Measurements from ENCODE around the gene FRAT2.
A peak's percentile ranks its signal among the peaks of the same experiment; 100 is the strongest.
"Not testable (repeated sequence)": the region's sequence is repeated elsewhere in the genome, so short reads cannot be mapped to it uniquely, and the experiment has no call there.

FRAT2 gene

GRCh38 chr10:97356318-97356914 is 21.9 kb upstream of the FRAT2 start:
- DNase-seq (ENCODE audit: low spot score): peak; percentile 47

GRCh38 chr10:97355571-97355975 is 21.0 kb upstream of the FRAT2 start:
- DNase-seq (ENCODE audit: low spot score): peak; percentile 33

GRCh38 chr10:97353945-97354344 is 19.4 kb upstream of the FRAT2 start:
- no peak for DNase-seq (ENCODE audit: low spot score)

GRCh38 chr10:97349752-97350513 is 15.4 kb upstream of the FRAT2 start:
- no peak for DNase-seq (ENCODE audit: low spot score)

DNA sequence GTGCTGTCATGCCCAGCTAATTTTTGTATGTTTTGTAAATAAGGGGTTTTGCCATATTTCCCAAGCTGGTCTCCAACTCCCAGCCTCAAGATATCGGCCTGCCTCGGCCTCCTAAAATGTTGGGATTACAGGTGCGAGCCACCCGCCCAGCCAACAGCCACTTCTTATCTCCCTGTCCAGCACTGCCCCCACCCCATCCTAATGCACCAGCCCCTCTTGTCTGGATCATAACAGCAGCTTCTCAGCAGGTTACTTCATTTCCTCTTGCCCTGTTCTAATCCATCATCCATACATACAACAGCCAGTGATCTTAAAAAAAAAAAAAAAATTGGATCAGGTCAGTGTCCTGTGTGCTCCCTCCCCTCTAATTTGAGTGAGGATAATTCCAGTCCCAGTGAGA is 12.8 kb upstream of the FRAT2 start:
- DNase-seq (ENCODE audit: low spot score): no peak

- not testable (repeated sequence) for DNase-seq (ENCODE audit: low spot score)
Measured at GRCh38 chr10:97343664-97344063, 9.1 kb upstream of the FRAT2 start.

GRCh38 chr10:97341416-97341815 is 6.9 kb upstream of the FRAT2 start:
- no peak for DNase-seq (ENCODE audit: low spot score)

DNA sequence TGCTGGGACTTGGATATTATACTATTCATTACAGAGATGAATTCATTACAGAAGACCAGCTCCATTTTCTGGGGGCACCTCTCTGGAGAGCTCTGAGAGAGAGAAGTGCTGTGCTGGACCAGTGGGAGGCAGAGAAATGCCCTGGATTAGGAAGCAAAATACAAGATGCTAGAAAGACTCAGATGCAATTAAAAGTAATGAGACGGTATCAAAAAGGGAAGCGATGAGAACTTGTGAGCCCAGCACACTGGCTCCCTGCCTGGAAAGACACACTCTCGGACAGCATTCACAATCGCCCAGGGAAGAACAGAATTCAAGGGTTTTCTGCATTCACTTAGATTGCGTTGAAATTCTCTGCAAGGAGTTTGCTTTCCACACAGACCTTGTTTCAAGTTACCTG is 3.5 kb upstream of the FRAT2 start:
- DNase-seq (ENCODE audit: low spot score): no peak

GRCh38 chr10:97336942-97337831 is 2.7 kb upstream of the FRAT2 start:
- DNase-seq (ENCODE audit: low spot score): no peak

- no peak for DNase-seq (ENCODE audit: low spot score)
Measured at GRCh38 chr10:97336446-97336845, 1.9 kb upstream of the FRAT2 start.

- DNase-seq (ENCODE audit: low spot score): no peak
Measured at GRCh38 chr10:97336006-97336405, 1.5 kb upstream of the FRAT2 start.

- DNase-seq (ENCODE audit: low spot score): no peak
Measured at GRCh38 chr10:97335188-97335619, 675 bp upstream of the FRAT2 start.

GRCh38 chr10:97333601-97334369 is 744 bp downstream of the FRAT2 start:
- peak; percentile 49 for DNase-seq (ENCODE audit: low spot score)

DNA sequence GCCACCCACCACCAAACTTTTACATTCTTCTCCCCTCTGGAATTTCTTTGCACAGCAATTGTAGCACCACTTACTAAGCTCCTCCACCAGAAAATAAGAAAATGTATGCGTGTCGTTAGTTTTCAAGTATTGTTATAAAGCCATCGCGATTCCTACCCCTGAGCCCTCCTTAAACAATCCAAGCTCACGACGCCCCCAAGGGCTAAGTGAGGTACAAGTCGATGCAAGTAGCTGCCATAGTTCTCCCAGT is 1.3 kb downstream of the FRAT2 start:
- no peak for DNase-seq (ENCODE audit: low spot score)

DNA sequence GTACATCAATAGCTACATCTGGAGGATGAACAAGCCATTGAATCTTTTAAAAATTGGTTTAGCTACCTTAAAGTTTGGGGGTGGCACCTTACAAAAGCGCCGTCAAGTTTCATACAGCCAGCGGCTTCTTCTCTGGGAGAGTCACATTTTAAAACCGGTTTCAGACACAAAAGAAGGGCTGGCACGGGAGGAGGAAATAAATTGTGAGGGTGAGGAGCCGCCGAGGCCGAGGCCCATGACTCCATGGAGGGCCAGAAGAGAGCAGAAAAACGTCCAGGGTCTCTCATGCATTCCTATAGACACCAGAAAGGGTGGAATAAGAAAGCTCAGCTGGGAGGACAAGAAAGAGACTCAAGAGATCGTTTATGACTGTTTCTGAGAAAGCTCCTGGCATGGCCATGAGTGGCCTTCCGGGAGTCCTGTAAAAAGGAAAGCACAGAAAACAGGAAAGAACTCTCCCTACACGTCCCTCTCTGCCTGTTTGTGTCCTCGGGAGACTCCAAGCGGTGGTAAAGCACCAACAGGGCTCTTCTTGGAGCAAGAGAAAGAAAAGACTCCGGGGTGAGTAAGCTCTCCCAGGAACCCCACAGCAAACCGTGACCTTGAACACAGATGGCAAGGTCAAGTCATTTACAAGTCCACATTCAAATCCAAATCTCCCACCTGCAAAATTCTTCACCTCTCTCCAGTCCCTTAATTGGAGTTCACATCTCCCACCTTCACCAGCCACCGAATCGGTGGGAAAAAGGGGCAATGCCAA is 1.8 kb downstream of the FRAT2 start:
- DNase-seq (ENCODE audit: low spot score): peak; percentile 78

- no peak for DNase-seq (ENCODE audit: low spot score)
Measured at GRCh38 chr10:97331153-97331703, 3.3 kb downstream of the FRAT2 start.

DNA sequence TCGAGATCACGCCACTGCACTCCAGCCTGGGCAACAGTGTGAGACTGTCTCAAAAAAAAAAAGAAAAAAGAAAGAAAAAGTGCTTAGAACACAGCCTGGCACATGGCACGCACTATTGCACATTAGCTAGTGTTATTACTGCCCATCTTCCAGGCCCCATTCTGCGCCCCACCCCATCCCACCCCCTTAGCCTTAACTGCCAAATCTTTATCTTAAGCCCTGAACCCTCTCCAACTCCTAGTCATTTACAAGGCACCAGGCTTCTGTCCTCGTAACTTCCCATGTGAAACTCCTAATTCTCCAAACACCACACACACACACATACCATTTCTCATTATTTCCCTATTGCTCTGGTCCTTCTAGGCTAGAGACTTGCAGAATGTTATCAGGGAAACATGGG is 4.8 kb downstream of the FRAT2 start:
- no peak for DNase-seq (ENCODE audit: low spot score)

GRCh38 chr10:97328646-97329453 is 5.7 kb downstream of the FRAT2 start:
- DNase-seq (ENCODE audit: low spot score): no peak

DNA sequence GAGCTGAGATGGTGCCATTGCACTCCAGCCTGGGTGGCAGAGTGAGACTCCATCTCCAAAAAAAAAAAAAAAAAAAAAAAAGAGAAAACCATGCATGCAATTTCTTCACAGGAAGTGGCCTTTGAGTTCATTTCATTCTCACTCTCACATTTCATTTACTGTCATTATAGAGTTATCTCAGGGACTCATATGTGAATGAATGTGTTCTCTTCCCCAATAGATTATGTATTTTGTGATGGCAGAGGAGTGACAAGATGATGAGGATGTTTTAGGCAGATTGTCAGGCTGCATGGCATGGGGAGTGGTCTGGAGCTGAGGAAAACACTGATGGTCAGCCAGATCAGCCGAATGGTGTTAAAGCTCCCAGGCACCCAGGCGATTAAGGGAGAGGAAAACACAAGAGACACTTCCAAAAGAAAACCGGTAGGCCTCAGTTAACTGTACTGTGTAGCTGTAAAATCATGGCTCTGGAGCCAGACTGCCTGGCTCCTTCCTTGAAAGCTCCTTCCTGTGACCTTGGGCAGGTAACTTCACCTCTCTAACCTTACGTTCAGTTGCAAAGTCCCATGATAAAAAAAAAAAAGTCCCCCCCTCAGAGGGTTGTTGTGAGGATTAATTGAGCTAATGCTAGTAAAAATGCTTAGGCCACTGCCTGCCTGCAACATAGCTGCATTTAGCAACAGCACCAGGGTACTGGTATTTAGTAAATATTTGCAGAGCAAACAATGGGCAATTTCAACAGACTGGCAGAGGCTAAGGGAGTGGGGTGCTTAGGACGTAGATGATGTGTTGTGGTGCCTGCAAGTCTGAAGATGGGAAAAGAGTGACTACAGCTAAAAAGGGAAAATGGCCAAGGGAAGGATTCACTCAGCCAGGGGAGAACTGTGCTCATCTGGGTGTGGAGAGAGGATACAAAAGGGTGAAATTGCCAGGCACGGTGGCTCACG is 6.9 kb downstream of the FRAT2 start:
- DNase-seq (ENCODE audit: low spot score): no peak

Data from AG20443 (cell line).